Vagina (tissue), 2 donors: Measurements from ENCODE around the gene OR10J5. TPM values are rescaled to one million over a fixed set of nuclear protein-coding genes. Genes with fewer than 3 reads are reported as not detected.

Experiments used
- DNase-seq, 2 donors: peaks; one replicate each; pipeline ENCODE4 v3.0.0-alpha.2; 2017; ENCODE audit errors: extremely low spot score in 2 of 2
- H3K27ac ChIP-seq: fragments of 200-600 bp; sonication (generic); one replicate; pipeline ENCODE4 v1.5.1; 2019
- H3K27me3 ChIP-seq: fragments of 200-600 bp; sonication (generic); one replicate; pipeline ENCODE4 v1.5.1; 2019
- H3K36me3 ChIP-seq, 2 donors: fragments of 200-600 bp; sonication (generic); one replicate each; pipeline ENCODE4 v1.5.1; 2017 to 2019
- H3K4me1 ChIP-seq: fragments of 200-600 bp; sonication (generic); one replicate; pipeline ENCODE4 v1.5.1; 2019
- H3K4me3 ChIP-seq, 2 donors: fragments of 200-600 bp; sonication (generic); 1 replicate in 1 of 2; 2 replicates in 1 of 2; pipeline ENCODE4 v1.5.1; 2016 to 2019
- H3K9me3 ChIP-seq: fragments of 200-600 bp; sonication (generic); one replicate; pipeline ENCODE4 v1.5.1; 2019
- POLR2A ChIP-seq, 2 donors: fragments of 450-650 bp; IDR thresholded peaks; one replicate each; pipeline ENCODE4 v1.6.1; 2017; ENCODE audit warnings: antibody characterized with exemption in 2 of 2, mild to moderate bottlenecking in 2 of 2, moderate library complexity in 2 of 2
- POLR2AphosphoS5 ChIP-seq, 2 donors: sonication (generic); formaldehyde crosslinking; IDR thresholded peaks; one replicate each; pipeline ENCODE4 v1.9.0; 2017; ENCODE audit warnings: antibody characterized with exemption in 2 of 2, mild to moderate bottlenecking in 2 of 2, low read depth in 1 of 2; ENCODE audit not compliant: insufficient read depth in 1 of 2
- intact Hi-C: fragments of 100-400 bp; cut with DNase I; formaldehyde crosslinking; loops from one replicate; pipeline ENCODE4 v1.15.1; 2023
- total RNA-seq: library from RNA; depleted of rRNA; stranded (reverse); fragments of >200 nt; gene quantifications from one replicate; pipeline ENCODE4 v1.2.3, GENCODE V29; 2016
- TF ChIP-seq, protein P1 (sequence below), 3 experiments: fragments of 450-650 bp in 2 of 3; fragments of 200-600 bp in 1 of 3; sonication (generic) in 1 of 3; IDR thresholded peaks; one replicate each; pipeline ENCODE4 v1.5.1; 2017 to 2019; ENCODE audit warnings: antibody characterized with exemption in 3 of 3, mild to moderate bottlenecking in 2 of 3, moderate library complexity in 2 of 3

The OR10J5 gene, protein sequence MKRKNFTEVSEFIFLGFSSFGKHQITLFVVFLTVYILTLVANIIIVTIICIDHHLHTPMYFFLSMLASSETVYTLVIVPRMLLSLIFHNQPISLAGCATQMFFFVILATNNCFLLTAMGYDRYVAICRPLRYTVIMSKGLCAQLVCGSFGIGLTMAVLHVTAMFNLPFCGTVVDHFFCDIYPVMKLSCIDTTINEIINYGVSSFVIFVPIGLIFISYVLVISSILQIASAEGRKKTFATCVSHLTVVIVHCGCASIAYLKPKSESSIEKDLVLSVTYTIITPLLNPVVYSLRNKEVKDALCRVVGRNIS
- not detected for total RNA-seq

DNA sequence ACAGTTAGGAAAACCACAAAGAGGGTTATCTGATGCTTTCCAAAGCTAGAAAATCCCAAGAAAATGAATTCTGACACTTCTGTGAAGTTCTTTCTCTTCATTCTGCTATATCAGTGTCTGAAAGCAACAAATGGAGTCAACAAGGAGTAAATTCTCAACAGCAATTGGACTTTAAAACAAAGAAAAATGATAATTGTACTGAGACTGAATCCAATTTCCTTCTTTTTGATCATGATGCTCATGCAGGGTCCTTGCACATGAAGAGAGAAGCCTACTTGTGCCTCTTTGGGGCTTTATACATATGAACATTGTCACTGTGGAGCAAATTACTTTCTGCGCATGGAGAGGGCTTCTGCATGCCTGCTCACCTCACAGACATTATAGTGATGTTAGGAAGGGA, at the start of gene OR10J5:
Gene OR10J5, minus strand, starts transcription at position 101 of the 400 bp plus-strand sequence. Its CDS starts 0 bp downstream, at position 101.
- no peak for DNase-seq
- Histone ChIP-seq H3K4me1 (no peaks in the 10 kb centered on the region), H3K27me3 (no peaks in the 10 kb centered on the region), H3K9me3 (no peaks in the 10 kb centered on the region), H3K36me3 (no peaks in the 10 kb centered on the region), H3K27ac (no peak within 1 kb of the TSS), H3K4me3 (no peak within 1 kb of the TSS)
- intact Hi-C loops: no loop called here
- TF ChIP-seq POLR2AphosphoS5 (IDR thresholded peaks at IDR 0.05; ENCODE audit: insufficient read depth in 1 of 2, low read depth in 1 of 2) (no peak), POLR2A (IDR thresholded peaks at IDR 0.05) (no peak)
- TF ChIP-seq, protein P1, sequence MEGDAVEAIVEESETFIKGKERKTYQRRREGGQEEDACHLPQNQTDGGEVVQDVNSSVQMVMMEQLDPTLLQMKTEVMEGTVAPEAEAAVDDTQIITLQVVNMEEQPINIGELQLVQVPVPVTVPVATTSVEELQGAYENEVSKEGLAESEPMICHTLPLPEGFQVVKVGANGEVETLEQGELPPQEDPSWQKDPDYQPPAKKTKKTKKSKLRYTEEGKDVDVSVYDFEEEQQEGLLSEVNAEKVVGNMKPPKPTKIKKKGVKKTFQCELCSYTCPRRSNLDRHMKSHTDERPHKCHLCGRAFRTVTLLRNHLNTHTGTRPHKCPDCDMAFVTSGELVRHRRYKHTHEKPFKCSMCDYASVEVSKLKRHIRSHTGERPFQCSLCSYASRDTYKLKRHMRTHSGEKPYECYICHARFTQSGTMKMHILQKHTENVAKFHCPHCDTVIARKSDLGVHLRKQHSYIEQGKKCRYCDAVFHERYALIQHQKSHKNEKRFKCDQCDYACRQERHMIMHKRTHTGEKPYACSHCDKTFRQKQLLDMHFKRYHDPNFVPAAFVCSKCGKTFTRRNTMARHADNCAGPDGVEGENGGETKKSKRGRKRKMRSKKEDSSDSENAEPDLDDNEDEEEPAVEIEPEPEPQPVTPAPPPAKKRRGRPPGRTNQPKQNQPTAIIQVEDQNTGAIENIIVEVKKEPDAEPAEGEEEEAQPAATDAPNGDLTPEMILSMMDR (IDR thresholded peaks at IDR 0.05): no peak

DNA sequence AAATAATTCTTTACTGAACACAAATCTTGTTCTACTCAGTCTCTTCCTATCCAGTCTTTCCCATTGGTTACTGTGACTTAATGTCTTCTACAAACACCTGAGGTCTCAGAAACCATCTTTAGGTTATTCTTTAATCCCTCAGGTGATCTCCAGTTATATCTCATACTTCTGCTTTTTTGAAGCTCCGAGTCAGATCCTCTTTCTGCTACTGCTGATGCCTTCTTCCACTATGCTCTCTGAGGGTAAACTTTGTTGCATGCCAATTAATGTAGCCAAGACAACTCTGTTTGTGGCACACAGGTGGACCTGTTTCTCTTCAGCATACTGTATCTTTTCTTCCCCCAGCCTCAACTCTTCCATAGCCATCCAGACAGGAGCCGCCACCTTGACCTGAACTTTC, 48.7 kb upstream of the OR10J5 start:
- H3K9me3 ChIP-seq: no peaks in the 10 kb centered on the region
- H3K36me3 ChIP-seq: no peaks in the 10 kb centered on the region
- H3K27ac ChIP-seq: no peak overlapping the region
- no peak for DNase-seq
- no peak overlapping the region for H3K4me3 ChIP-seq
- TF ChIP-seq, protein P1 (IDR thresholded peaks at IDR 0.05): no peak
- TF ChIP-seq POLR2AphosphoS5 (IDR thresholded peaks at IDR 0.05; ENCODE audit: insufficient read depth in 1 of 2, low read depth in 1 of 2) (no peak), POLR2A (IDR thresholded peaks at IDR 0.05) (no peak)
- no peaks in the 10 kb centered on the region for H3K27me3 ChIP-seq
- no peaks in the 10 kb centered on the region for H3K4me1 ChIP-seq
- intact Hi-C loops: no loop called here

DNA sequence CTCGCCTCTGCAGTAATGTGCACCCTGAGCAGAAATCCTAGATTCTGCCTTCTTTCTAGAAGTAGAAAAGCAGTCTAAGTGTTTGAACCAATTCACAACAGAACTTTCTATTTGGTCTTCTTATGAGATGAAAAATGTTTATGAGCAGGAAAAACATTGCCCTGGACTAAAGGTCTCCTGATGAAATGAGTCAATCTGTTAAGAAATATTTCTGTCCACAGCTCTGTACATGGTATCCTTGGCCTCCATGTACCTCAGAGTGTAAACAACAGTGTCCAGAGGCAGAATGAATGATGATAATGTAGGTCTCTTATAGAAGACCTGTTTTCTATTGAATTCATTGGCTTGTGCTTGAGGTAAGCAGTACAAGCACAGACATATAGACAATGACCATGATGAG, 45.6 kb upstream of the OR10J5 start:
- no peaks in the 10 kb centered on the region for H3K27me3 ChIP-seq
- H3K36me3 ChIP-seq: no peaks in the 10 kb centered on the region
- H3K27ac ChIP-seq: no peak overlapping the region
- no peak for DNase-seq
- no peak for TF ChIP-seq POLR2A (IDR thresholded peaks at IDR 0.05)
- no peak overlapping the region for H3K4me3 ChIP-seq
- intact Hi-C loops: no loop called here
- H3K4me1 ChIP-seq: no peaks in the 10 kb centered on the region
- no peaks in the 10 kb centered on the region for H3K9me3 ChIP-seq

DNA sequence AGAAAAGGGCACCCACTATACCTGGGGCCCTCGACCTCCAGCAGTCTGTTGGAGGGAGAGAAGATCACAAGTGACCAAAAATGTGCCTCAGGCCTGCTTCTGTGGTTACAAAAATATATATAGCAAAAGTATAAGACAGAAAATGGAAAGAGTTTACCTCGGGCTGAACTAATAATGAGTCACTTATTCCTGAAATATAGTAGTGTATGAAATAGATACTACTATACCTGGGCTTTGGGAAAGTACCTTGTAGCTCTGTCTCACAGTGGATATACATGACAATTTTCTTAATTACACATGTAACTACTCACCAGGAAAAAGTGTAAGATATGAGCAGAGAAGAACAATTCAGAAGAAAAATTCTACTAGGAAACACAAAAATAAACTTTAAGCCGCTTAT, 44.5 kb upstream of the OR10J5 start:
- Histone ChIP-seq H3K36me3 (no peaks in the 10 kb centered on the region), H3K27me3 (no peaks in the 10 kb centered on the region), H3K9me3 (no peaks in the 10 kb centered on the region), H3K27ac (no peak overlapping the region), H3K4me1 (no peaks in the 10 kb centered on the region), H3K4me3 (no peak overlapping the region)
- no peak for DNase-seq
- intact Hi-C loops: no loop called here
- TF ChIP-seq, protein P1 (IDR thresholded peaks at IDR 0.05): no peak
- TF ChIP-seq POLR2AphosphoS5 (IDR thresholded peaks at IDR 0.05; ENCODE audit: insufficient read depth in 1 of 2, low read depth in 1 of 2): no peak
- no peak for TF ChIP-seq POLR2A (IDR thresholded peaks at IDR 0.05)

DNA sequence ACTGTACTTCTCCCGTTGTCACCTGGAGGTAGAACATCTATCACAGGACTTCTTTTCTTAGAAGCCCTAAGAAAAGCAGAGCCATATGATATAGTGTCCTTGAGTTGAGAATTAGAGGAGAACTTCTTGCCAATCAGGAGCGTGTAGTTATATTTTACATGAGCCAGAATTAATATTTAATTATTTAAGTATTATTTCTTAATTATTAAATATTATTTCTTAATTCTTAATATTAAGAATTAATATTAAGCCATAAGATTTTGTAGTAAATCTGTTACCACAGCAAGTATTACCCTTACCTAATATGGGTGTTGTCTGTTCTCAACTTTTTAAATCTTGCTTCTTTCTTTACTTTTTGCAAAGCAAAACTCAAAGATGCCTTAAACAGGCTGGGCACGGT, 41.6 kb upstream of the OR10J5 start:
- no peak for TF ChIP-seq POLR2A (IDR thresholded peaks at IDR 0.05)
- TF ChIP-seq POLR2AphosphoS5 (IDR thresholded peaks at IDR 0.05; ENCODE audit: insufficient read depth in 1 of 2, low read depth in 1 of 2): no peak
- TF ChIP-seq, protein P1 (IDR thresholded peaks at IDR 0.05): no peak
- Histone ChIP-seq H3K9me3 (no peaks in the 10 kb centered on the region), H3K4me1 (no peaks in the 10 kb centered on the region), H3K27me3 (no peaks in the 10 kb centered on the region), H3K4me3 (no peak overlapping the region), H3K36me3 (no peaks in the 10 kb centered on the region), H3K27ac (no peak overlapping the region)
- intact Hi-C loops: no loop called here
- no peak for DNase-seq
